ENCODE results near the gene OSGIN1. TPM values are rescaled to one million over a fixed set of nuclear protein-coding genes. Genes with fewer than 3 reads are reported as not detected.

Gene OSGIN1
- total RNA-seq, 1 experiment from 2014 or later, result 9.8 TPM

DNA sequence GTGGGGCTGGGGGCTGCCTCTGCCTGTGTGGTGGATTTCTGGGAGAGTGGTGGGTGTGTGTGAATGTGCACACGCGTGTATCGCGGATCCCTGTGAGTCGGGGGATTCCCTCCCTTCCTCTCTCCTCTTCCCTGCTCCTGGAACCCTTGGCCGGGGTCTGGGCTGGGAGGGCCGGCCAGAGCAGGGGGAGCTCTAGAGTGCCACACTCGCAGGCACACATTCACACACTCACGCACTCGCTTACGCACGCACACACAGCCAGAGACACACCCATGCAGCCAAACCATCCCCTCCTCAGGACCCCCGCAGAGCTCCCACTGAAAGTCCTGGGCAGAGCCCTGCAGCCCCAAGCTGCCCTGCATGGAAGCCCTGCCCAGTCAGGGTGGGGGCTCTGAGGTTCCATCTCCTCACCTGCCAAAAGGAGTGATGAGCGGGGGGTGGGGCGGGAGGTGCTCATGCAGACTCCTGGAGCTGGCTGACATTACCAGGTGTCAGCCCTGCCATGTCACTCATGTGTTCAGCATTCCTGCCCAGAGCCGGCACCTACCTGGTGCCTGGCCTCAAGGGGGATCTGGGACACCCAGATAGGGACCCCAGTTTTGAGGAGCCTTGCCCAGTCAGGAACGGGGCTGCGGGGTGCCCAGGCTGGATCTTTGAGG is 16.9 kb downstream of the OSGIN1 start:
- POLR2A ChIA-PET (ENCODE audit: unreplicated experiment), result no interaction called here
- CTCF ChIA-PET, result no interaction called here
- H3K4me2 ChIP-seq (ENCODE audit: low read length), result no peak overlapping the region
- intact Hi-C loops (cut with micrococcal nuclease), result no loop called here
- no peaks in the 10 kb centered on the region for H3K27me3 ChIP-seq (ENCODE audit: low read length)
- DNase-seq (no peak), ATAC-seq (no peak)
- no peak overlapping the region for H3K27ac ChIP-seq (ENCODE audit: low read length)
- H3K9me2 ChIP-seq (replicated peaks; ENCODE audit: low read length), result no peaks in the 10 kb centered on the region
- H3K9ac ChIP-seq (ENCODE audit: low read length), result no peak overlapping the region
- H2AFZ ChIP-seq (ENCODE audit: low read length), result no peak overlapping the region
- H4K20me1 ChIP-seq (ENCODE audit: low read length), result no peaks in the 10 kb centered on the region
- no peaks in the 10 kb centered on the region for H3K36me3 ChIP-seq (ENCODE audit: low read depth, low read length)
- no peaks in the 10 kb centered on the region for H3K79me2 ChIP-seq (ENCODE audit: low read length)
- no peak overlapping the region for H3K4me3 ChIP-seq (ENCODE audit: low read length)
- no TSS peak for BruUV-seq (replicated peaks)
- no peaks in the 10 kb centered on the region for H3F3A ChIP-seq (ENCODE audit: low read length, unreplicated experiment)
- TF ChIP-seq EZH2 (IDR thresholded peaks at IDR 0.05; ENCODE audit: low read length, unreplicated experiment) (no peak), EZH2phosphoT487 (IDR thresholded peaks at IDR 0.05; ENCODE audit: borderline replicate concordance, low read length) (no peak)
- TF ChIP-seq, protein P1, sequence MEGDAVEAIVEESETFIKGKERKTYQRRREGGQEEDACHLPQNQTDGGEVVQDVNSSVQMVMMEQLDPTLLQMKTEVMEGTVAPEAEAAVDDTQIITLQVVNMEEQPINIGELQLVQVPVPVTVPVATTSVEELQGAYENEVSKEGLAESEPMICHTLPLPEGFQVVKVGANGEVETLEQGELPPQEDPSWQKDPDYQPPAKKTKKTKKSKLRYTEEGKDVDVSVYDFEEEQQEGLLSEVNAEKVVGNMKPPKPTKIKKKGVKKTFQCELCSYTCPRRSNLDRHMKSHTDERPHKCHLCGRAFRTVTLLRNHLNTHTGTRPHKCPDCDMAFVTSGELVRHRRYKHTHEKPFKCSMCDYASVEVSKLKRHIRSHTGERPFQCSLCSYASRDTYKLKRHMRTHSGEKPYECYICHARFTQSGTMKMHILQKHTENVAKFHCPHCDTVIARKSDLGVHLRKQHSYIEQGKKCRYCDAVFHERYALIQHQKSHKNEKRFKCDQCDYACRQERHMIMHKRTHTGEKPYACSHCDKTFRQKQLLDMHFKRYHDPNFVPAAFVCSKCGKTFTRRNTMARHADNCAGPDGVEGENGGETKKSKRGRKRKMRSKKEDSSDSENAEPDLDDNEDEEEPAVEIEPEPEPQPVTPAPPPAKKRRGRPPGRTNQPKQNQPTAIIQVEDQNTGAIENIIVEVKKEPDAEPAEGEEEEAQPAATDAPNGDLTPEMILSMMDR (conservative IDR thresholded peaks at IDR 0.05; ENCODE audit: low read depth, low read length), result no peak
- no peaks in the 10 kb centered on the region for H3K9me3 ChIP-seq (ENCODE audit: low read length)
- H3K4me1 ChIP-seq (ENCODE audit: insufficient read depth, low read length), result no peaks in the 10 kb centered on the region

GRCh38 chr16:83970430-83970815 is 17.4 kb downstream of the OSGIN1 start:
- intact Hi-C loops (cut with micrococcal nuclease), result no loop called here
- CTCF ChIA-PET, result no interaction called here
- no peak for DNase-seq

More at GRCh38 chr16:83970430-83970815, 17.4 kb downstream of the OSGIN1 start:
- no peaks in the 10 kb centered on the region for H3F3A ChIP-seq (ENCODE audit: low read length, unreplicated experiment)
- no peaks in the 10 kb centered on the region for H3K27me3 ChIP-seq (ENCODE audit: low read length)
- H4K20me1 ChIP-seq (ENCODE audit: low read length), result no peaks in the 10 kb centered on the region
- no TSS peak for BruUV-seq (replicated peaks)
- H3K4me3 ChIP-seq (ENCODE audit: low read length), result no peak overlapping the region
- H3K36me3 ChIP-seq (ENCODE audit: low read depth, low read length), result no peaks in the 10 kb centered on the region
- H3K4me1 ChIP-seq (ENCODE audit: insufficient read depth, low read length), result no peaks in the 10 kb centered on the region
- TF ChIP-seq, protein P1 (conservative IDR thresholded peaks at IDR 0.05; ENCODE audit: low read depth, low read length), result no peak
- TF ChIP-seq EZH2 (IDR thresholded peaks at IDR 0.05; ENCODE audit: low read length, unreplicated experiment), result no peak
- no peak for TF ChIP-seq EZH2phosphoT487 (IDR thresholded peaks at IDR 0.05; ENCODE audit: borderline replicate concordance, low read length)
- ATAC-seq, result no peak
- H3K79me2 ChIP-seq (ENCODE audit: low read length), result no peaks in the 10 kb centered on the region
- H2AFZ ChIP-seq (ENCODE audit: low read length), result no peak overlapping the region
- H3K4me2 ChIP-seq (ENCODE audit: low read length), result no peak overlapping the region
- H3K9me3 ChIP-seq (ENCODE audit: low read length), result no peaks in the 10 kb centered on the region
- no peaks in the 10 kb centered on the region for H3K9me2 ChIP-seq (replicated peaks; ENCODE audit: low read length)
- no peak overlapping the region for H3K9ac ChIP-seq (ENCODE audit: low read length)
- H3K27ac ChIP-seq (ENCODE audit: low read length), result no peak overlapping the region
- POLR2A ChIA-PET (ENCODE audit: unreplicated experiment), result no interaction called here
